Suprapubic skin (tissue), 3 donors: ENCODE data around the gene DMWD.

Experiments
- CTCF ChIP-seq, 2 donors: fragments of 200-600 bp in 1 of 2; fragments of 450-650 bp in 1 of 2; sonication (generic) in 1 of 2; IDR thresholded peaks; one replicate each; pipeline ENCODE4 v1.5.1; 2016 to 2019; ENCODE audit warnings: antibody characterized with exemption in 2 of 2, mild to moderate bottlenecking in 1 of 2, moderate library complexity in 1 of 2
- EP300 ChIP-seq: sonication (generic); formaldehyde crosslinking; IDR thresholded peaks from one replicate; pipeline ENCODE4 v1.6.1; 2017; ENCODE audit warnings: antibody characterized with exemption

GRCh38 chr19:45793178-45793564, 526 bp upstream of the DMWD start:
- TF ChIP-seq CTCF (IDR thresholded peaks at IDR 0.05) (no peak), EP300 (no peak)
